Measurements from ENCODE around the gene SCUBE1.

- TF ChIP-seq, protein P1, sequence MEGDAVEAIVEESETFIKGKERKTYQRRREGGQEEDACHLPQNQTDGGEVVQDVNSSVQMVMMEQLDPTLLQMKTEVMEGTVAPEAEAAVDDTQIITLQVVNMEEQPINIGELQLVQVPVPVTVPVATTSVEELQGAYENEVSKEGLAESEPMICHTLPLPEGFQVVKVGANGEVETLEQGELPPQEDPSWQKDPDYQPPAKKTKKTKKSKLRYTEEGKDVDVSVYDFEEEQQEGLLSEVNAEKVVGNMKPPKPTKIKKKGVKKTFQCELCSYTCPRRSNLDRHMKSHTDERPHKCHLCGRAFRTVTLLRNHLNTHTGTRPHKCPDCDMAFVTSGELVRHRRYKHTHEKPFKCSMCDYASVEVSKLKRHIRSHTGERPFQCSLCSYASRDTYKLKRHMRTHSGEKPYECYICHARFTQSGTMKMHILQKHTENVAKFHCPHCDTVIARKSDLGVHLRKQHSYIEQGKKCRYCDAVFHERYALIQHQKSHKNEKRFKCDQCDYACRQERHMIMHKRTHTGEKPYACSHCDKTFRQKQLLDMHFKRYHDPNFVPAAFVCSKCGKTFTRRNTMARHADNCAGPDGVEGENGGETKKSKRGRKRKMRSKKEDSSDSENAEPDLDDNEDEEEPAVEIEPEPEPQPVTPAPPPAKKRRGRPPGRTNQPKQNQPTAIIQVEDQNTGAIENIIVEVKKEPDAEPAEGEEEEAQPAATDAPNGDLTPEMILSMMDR (conservative IDR thresholded peaks at IDR 0.05; ENCODE audit: low read length) = no peak
- TF ChIP-seq EZH2phosphoT487 (IDR thresholded peaks at IDR 0.05; ENCODE audit: borderline replicate concordance, low read depth, low read length) = no peak
Observed at GRCh38 chr22:43344520-43344787, 1.3 kb upstream of the SCUBE1 start.
